Right lobe of liver (tissue), 4 donors: ENCODE data around the gene YWHAG.

ENCODE experiments used
- CTCF ChIP-seq, 4 donors: fragments of 200-600 bp in 3 of 4; fragments of 450-650 bp in 1 of 4; IDR thresholded peaks; one replicate each; pipeline versions ENCODE4 v1.5.1 to v1.8.0; 2016 to 2022; ENCODE audit warnings: antibody characterized with exemption in 4 of 4, mild to moderate bottlenecking in 2 of 4
- POLR2A ChIP-seq: fragments of 450-650 bp; IDR thresholded peaks from one replicate; pipeline ENCODE4 v1.6.1; 2017; ENCODE audit warnings: antibody characterized with exemption, mild to moderate bottlenecking
- donor health status: DM: no; HTN: no; CAD: no.
- donor health status: DM: no; HTN: no; CAD: no.
- donor health status: DM: no; HTN: yes; CAD: no.

- TF ChIP-seq CTCF (IDR thresholded peaks at IDR 0.05) (peak; percentile 97 to 99 (median 98)), POLR2A (peak; percentile 10)
Measured at GRCh38 chr7:76291351-76292212, 67.2 kb downstream of the YWHAG start.
